ENCODE data around the gene C1QL4.
A peak's percentile ranks its signal among the peaks of the same experiment; 100 is the strongest.
"Not testable (repeated sequence)": the region's sequence is repeated elsewhere in the genome, so short reads cannot be mapped to it uniquely, and the experiment has no call there.

C1QL4 gene

DNA sequence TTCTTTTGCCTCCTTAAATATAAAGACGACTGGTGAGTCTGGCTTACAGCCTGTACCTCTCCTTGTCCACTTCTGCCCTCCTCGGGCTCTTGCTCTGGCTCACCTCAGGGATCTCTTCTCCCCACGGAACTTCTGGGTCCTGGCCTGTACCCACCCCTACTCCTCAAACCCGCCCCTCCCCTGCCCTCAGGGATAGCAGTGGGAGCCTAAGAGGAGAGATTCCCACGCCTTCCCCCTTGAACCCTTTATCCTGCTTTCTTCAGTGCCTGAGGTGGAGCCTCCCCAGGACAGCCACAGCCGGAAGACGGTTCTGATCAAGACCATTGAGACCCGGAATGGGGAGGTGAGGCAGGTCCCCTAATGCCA, 39.3 kb downstream of the C1QL4 start:
- DNase-seq, result no peak

DNA sequence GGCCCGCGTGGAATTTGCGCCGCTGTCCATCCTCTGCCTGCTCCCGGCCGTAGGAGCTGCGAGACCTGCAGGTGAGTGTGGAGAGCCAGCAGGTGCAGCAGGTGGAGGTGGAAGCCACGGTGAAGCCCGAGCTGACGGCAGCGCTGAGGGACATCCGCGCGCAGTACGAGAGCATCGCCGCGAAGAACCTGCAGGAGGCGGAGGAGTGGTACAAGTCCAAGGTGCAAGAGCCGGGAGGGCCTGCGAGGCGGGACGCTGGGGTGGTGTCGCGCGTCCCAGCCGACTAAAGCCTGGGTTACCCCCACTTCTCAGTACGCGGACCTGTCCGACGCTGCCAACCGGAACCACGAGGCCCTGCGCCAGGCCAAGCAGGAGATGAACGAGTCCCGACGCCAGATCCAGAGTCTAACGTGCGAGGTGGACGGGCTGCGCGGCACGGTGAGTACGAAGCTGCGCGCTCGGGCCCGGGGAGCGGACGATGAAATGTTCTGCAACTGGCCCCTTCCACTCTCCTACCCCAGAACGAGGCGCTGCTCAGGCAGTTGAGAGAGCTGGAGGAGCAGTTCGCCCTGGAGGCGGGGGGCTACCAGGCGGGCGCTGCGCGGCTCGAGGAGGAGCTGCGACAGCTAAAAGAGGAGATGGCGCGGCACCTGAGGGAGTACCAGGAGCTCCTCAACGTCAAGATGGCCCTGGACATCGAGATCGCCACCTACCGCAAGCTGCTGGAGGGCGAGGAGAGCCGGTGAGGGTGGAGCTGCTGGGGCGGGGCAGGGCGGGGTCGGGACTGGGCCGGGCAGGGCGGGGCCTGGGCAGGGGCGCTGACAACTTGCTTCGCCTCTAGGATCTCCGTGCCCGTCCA, 39.9 kb downstream of the C1QL4 start:
- DNase-seq, result peak; percentile 17

DNA sequence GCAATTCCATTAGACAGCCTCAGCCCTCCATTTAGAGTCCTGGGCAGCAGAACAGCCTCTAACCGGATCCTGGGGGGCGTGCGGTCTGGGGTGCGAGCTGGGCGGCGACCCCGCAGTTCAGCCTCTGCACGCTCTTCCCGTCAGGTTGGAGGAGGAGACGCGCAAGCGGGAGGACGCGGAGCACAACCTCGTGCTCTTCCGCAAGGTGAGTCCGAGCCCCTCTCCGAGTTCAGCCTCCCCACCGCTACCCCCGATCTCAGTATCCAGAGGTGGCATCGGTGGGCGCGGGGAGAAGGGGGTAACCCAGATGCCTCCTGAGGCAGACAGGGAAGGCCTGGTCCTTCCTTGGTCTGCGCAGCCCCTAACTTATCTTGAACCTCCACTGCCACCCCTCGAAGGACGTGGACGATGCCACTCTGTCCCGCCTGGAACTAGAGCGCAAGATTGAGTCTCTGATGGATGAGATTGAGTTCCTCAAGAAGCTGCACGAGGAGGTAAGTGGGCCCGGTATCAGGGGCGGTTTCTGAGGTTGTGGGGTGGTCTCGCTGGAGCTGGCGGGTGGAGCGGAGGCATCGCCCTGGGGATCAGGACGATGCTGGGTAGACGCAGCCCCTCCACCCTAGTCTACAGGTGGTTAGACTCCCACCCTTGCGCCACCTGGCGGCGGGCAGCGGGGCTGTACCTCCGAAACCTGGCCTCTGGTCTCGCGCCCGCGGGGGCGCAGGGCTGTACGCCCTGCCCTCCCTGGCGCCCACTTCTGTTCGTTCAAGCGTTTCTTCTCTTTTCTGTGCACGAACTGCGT, 40.8 kb downstream of the C1QL4 start:
- peak; percentile 75 for DNase-seq

DNA sequence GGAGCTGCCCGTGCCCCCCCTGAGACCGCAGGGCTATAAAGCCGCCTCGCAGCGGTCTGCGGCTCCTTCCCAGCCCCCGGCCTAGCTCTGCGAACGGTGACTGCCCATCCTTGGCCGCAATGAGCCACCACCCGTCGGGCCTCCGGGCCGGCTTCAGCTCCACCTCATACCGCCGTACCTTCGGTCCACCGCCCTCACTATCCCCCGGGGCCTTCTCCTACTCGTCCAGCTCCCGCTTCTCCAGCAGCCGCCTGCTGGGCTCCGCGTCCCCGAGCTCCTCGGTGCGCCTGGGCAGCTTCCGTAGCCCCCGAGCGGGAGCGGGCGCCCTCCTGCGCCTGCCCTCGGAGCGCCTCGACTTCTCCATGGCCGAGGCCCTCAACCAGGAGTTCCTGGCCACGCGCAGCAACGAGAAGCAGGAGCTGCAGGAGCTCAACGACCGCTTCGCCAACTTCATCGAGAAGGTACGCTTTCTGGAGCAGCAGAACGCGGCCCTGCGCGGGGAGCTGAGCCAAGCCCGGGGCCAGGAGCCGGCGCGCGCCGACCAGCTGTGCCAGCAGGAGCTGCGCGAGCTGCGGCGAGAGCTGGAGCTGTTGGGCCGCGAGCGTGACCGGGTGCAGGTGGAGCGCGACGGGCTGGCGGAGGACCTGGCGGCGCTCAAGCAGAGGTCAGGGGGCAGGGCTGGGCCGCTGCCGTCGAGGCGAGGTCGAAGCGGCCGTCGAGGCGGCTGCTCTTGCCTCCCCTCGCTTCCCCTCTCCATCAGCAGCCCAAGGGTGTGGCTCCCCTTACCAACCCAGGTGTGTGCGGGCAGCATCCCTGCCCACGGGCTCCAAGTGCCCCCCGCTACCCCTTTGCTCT, 41.7 kb downstream of the C1QL4 start, which contains the start of gene PRPH:
TSS of gene PRPH (plus strand) at position 66 of the 855 bp plus-strand sequence. CDS start at position 120, 54 bp downstream.
- no peak for DNase-seq

DNA sequence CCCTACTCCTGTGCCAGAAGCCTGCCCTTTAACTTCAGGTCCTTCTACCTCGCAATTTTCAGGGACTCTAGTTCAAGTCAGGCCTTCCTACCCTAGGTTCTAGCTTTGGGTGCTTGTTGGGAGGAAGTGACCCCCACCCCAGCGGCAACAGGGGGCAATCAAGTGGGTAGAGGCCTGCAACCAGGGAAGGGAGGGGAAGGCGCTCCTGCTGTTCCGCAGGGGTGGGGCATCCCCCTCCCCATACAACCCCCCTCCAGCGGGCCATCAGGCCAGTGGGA, 42.2 kb downstream of the C1QL4 start:
- no peak for DNase-seq

DNA sequence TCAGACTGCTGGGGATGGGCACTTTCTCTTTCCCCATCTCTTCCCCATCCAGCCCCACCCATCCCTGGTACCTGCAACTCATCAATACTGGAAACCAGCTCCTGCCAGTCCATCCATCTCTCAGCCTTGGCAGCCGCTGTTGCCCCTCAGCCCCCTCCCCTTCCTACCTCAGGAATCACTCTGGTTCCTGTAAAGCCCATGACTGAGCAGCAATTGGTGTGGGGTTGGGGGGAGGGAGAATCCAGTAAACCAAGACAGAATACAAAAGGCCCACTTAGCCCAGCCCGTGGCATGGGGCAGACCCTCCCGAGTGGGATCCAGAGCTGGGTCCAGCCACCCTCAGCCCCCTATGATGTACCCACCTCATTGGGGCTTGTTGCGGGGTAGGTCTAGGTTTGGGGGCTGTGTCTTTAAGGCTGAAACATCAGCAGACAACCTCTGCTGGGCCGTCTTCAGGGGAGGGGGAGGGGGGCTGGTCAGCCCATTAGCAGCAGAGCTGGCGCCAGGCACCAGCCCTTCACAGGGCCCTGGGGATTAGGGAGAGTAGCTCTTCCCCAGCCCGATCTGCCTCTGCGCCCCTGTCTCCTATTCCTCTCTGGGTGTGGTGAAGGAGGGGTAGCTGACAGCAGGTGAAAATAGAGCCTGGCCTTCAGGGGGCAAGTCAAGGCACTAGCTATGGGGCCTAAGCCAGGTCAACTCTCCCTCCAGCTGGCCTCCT, 42.7 kb downstream of the C1QL4 start:
- no peak for DNase-seq

DNA sequence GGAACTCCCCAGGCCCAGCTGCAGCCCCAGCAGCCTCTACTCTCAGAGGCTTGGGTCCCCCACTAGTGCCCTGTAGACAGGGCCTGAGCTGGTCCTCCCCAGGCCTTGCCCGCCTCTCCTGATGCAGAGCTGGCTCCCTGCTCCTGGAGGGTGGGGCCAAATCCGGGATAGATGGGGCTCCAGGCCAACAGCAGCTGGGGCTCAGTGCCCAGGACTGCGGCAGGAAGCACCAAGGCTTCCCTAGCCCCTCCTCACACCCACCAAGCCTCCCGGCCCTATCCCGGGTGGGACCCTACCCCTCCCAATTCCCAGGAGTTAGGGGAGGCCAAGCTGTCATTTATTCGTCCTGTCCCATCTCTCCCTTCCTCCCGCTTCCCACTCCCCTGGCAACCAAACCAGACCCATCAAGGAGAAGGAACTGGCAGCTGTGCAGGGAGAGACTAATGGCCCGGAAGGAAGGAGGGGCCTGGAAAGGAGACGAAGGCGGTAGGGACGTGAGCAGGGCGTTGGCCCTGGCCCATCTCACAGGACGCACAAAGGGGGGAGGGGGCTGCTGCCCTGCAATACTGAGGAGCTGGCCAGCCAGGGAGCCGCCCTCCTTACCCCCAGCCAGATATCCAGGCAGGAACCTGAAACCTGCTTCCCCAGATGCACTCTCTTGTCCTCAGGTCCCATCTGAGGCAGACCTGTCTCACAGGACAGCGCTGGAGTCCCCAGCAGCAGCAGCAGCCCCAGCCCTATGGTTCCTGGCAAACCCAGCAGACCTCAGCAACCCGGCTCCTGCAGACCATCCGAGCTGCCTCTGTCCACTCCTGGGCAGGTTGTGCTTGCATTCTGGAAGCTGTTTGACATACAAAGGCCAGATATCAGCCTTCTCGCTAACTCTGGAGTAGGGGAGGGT, 43.7 kb downstream of the C1QL4 start:
- no peak for DNase-seq

DNA sequence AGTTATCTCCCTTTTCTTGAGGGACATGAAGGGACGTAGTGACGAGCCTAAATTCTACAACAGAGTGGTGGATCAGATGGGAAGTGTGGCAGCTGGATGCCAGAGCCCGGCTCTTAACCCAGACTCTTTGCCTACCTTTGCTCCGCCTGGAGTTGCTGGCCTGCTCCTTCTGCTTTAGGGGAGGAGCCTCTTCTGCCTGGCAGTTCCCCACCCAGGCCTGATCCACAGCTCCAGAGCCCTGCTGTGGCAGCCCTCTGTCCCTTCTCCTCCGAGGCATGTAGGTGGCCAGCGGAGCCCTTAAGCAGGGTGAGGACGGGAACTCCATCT, 44.3 kb downstream of the C1QL4 start:
- DNase-seq, result no peak

DNA sequence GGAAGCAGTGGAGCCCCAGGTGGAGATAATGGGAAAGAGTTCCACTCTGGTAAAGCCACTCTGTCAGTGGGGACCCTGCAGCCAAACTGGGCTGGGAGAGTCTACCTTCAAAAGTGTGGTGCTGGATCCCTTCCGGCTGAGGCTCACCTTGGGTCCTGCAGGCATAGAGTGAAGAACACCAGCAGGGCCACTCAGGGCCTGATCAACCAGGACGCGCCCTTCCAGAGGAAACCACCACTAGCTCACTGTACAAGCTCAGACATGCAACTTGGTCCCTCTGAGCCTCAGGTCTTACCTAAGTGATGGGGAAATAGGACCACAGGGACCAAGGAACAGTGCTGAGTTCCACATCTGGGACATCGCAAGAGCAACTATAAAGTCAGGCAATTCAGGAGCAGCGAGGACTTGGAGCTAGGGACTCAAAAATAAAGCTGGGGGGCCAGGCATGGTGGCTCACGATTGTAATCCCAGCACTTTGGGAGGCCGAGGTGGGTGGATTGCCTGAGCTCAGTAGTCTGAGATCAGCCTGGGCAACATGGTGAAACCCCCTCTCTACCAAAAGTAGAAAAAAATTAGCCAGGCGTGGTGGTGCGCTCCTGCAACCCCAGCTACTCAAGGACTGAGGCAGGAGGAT, 47.9 kb downstream of the C1QL4 start:
- DNase-seq, result no peak

DNA sequence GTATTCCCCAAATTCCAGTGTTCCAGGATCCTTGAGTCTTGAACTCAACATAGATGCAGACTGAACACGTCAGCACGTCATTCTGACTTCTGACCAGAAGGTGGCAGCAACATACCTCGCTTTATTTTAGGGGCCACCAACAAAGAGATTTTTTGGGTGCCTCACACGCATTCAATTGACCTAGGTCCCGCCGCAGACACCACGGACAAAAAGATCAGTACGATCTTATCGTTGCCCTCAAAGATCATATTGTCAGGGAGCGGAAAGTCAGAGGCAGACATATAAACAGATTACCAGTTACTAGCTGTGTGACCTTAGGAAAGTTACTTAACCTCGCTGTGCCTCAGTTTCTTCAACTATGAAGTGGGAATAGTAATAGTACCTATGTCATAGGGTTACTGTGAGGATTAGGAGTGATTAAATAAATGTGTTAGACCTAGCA, 48.6 kb downstream of the C1QL4 start:
- peak; percentile 16 for DNase-seq

DNA sequence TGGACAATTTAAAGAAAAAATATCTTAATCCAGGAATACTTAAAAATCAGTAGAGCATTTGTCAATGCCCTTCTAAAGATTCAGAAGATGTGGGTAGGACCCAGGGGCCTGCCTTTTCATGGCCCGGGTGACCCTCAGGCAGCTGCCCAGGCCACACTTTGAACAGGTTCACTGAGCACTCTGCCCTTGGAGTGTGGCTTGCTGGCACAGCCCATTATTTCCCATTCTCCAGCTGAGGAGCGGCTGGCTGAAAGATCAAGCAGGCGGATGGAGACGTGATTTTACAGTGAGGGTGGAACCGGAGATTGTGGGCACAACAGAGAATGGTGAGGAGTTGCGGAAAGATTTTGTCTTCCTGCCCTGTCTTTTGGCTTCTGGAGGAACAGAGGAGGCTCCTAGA, 49.1 kb downstream of the C1QL4 start:
- no peak for DNase-seq

DNA sequence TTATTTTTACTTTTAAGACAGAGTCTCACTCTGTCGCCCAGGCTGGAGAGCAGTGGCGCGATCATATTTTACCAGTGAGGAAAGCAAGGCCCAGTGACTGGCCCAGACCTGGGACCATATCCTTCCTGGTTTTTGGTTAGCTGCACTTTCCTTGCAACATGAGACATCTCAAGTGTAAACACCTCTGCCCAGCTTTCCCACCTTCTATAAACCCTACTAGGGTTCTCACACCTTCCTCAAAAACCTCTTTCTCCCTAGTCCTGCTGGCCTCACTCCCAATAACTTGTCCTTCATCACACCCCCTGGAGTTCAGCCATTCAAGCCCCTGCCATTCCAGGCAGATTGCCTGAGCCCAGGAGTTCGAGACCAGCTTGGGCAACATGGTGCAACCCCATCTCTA, 52.3 kb downstream of the C1QL4 start:
- no peak for DNase-seq

DNA sequence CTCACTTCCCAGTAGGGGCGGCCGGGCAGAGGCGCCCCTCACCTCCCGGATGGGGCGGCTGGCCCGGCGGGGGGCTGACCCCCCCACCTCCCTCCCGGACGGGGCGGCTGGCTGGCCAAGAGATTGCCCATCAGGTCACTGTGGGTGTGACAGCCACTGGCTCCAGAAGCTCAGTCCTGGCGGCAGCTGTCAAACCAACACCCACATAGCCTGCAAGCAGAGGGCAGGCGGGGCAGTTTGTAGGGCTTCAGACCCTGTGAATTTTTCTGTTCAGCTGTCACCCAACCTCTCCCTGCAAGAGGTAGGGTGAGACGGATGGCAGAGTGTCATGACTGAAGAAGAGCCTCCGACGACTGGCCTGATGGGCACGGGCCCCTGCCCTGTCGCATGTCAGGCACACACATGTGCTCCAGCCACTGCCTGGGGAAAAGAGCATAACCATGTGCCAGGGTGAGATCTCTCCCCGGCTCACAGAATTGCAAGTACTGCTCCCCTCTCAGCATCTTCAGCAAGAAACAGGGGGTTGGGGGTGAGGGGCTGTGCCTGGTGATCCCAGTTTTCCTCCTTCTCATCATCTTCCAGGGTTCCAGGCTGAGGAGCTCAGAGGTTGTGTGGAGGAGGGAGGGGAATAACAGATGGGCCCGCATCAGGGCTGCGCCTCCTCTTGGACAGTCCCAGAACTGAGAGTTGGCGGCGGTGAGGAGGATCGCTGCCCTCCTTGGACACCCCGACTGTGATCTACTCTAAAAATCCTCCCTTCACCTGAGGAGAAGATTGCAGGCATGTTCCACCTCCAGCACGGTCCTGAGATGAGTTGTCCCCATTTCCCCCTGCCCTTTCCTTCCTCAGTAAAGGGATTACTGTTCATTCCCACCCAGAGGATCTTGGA, 53.2 kb downstream of the C1QL4 start:
- DNase-seq, result no peak

DNA sequence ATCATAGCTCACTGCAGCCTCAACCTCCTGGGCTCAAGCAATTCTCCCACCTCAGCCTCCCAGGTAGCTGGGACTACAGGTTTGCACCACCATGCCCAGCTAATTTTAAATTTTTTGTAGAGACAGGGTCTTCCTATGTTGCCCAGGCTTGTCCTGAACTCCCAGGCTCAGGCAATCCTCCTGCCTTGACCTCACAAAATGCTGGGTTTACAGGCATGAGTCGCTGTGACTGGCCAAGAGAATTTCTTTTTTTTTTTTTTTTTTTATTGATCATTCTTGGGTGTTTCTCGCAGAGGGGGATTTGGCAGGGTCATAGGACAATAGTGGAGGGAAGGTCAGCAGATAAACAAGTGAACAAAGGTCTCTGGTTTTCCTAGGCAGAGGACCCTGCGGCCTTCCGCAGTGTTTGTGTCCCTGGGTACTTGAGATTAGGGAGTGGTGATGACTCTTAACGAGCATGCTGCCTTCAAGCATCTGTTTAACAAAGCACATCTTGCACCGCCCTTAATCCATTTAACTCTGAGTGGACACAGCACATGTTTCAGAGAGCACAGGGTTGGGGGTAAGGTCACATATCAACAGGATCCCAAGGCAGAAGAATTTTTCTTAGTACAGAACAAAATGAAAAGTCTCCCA, 54.1 kb downstream of the C1QL4 start:
- not testable (repeated sequence) for DNase-seq
